MV-4-11 (cell line): ENCODE measurements around the gene DCBLD2.

ENCODE experiments used
- DNase-seq: peaks from one replicate; lab custom pipeline; 2025; lab: John Stamatoyannopoulos, UW

Gene DCBLD2

DNA sequence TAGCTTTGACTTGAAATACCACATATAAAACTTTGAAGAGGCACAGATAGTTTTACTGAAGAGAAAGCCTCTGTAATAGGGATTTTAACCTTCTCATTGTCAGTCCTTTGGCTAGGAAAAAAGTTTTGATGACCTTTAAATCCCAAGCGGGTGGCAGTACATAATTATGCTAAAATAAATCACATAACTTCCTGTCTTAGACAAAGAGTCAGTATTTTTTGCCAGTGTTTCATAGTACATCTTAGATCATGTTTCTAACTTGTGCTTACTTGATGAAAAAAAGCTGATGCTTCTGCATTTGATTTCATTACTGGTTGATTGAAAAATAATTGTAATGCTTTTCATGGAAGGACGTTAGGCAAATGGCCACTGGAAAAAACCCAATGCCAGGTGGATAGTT lies 132.5 kb downstream of the DCBLD2 start:
- DNase-seq, result no peak

DNA sequence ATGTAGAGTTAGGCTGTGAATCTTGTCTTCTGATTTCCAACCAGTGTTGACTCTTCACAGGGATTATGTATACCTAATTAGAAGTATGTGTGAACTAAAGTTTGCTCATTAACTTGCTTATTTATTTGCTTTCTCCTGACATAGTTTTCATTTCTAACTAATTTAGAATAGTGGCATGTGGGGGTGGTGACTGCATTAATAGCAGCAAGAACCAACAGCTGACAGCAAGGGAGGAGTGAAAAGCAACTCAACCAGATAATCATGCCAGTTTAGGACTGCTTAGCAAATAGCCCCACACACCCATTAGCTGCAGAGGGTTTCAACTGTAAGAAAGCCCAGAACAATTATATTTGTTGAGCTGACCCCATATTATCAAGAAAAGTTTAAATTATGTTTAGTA lies 134.6 kb downstream of the DCBLD2 start:
- DNase-seq, result no peak

DNA sequence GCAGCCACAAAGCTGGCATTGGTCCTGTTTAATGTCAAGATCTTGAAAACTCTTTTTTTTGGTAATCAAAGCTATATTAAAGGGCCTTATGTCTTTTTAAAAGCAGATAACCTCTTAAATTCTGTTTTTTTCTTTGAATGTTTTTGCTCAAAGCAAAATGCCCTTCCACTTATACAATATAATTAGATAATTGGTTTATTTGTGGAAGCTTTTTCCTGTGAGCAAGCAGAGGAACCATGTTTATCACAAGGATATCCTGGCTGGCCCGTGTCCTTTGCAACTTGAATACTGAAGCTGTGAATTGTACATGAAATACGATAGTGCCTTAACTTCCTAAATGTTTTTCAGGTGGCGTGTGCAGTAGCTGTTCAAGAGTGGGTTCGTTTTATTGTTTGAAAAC lies 135.8 kb downstream of the DCBLD2 start:
- no peak for DNase-seq

DNA sequence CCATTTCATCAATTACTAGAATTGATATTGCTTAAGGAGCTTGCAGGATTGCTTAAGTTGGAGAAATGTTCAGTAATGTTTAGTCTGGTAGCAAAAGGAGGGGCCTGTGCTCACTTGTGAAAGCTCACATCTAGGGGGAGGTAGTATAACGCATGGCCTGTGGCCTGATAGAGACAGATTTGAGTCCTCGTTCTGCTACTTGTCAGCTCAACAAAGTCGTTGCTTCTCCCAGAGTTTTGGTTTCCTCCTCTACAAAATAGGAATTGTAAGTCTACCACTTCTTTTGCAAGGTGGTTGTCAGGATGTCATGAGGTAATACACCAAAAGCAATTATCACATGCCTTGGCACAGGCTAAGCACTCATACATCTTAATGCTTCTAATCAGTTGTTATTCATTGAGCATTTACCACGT lies 137.0 kb downstream of the DCBLD2 start:
- DNase-seq, result peak; percentile 72

DNA sequence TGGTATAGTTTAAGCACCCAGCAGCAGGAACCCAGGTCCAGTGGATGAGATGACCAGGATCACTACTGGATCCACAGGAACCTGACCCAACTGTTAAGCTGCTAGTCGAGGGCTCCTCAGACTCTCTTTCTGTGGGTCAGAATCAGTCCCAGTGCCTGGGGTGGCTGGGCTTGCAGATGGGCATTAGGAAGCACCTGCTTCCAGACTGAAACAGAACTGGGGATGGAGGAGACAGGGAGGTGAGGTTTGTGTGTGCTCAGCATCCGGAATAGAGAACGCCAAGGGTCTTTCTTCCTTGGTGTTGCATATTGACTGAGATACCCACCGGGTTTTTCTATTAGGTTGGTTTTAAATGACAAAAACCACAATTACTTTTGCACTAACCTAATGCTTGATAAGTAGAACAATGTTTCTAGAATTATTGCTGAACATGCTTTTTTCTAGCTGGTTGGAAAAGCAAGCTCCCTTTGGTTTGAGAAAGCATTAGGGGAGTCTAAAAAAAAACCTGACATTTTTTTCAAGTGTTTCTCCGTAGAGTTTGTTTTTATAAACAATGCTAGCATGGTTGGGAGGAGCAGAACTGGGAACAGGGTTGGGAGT lies 137.6 kb downstream of the DCBLD2 start:
- no peak for DNase-seq

DNA sequence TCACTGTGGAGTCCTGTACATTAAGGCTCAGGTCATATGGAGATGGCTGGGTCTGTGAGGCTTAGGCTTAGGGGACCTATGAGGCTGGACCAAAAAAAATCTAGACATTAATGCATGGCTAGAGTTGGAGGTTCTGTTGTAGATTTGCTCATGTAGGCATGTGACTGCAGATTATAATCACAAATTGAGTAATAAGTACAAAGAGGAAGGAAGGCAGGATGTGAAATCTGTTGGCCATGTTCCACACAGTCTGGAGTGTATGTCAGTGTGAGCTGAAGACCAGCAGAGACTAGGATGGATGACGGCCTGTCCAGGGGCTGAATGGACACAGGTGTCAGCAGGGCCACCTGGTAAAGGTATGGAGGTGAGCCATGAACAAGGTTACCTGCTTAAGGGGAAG lies 138.4 kb downstream of the DCBLD2 start, which contains the start of gene ST3GAL6:
Gene ST3GAL6, plus strand, starts transcription at position 265 of the 400 bp plus-strand sequence. CDS start 5,101 bp downstream, outside the sequence.
- peak; percentile 87 for DNase-seq

DNA sequence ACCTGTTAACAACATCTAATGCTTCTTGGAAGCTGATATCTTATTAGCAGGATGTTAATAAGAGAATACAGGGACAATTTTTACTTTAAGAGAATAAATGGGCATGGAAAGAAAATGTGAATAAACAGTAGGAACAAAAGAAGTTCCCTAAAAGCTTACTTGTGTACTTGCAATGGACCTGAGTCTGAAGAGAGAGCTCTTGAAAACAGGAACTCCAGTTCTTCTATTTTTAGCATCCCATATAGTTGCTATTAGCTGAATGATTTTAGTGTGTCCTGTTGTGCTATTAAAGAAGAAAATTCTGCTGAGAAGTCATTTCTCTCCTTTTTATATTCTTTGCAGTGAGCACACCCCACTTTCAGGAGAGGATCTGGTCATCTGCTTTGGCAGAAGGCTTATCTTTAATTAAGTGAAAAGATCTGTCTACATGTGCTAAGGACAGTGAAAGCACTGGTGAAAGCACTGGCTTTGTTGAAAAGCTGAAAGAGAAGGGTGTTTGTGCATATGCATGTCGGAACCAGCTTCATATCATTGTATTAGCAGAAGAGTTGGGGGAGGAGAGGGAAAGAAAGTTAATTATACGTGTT lies 139.8 kb downstream of the DCBLD2 start:
- peak; percentile 84 for DNase-seq

DNA sequence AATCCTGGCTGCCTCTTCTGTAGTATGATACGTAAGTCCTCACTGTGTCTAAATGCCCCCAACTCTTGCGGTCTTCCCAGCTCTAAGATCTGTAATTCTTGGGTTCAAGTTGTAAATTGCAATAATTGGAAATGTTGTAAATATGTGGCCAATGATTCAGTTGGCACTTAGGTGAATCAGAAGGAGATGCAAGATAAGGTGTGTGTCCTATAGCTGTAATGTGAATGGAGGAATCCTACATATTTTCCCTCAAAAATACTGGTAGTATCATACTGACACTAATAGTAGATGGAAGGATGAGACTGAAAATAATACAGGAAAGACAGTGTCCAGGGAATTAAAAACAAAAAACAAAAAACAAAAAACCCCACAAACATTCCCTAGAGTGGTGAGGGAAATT lies 141.9 kb downstream of the DCBLD2 start:
- DNase-seq, result no peak

DNA sequence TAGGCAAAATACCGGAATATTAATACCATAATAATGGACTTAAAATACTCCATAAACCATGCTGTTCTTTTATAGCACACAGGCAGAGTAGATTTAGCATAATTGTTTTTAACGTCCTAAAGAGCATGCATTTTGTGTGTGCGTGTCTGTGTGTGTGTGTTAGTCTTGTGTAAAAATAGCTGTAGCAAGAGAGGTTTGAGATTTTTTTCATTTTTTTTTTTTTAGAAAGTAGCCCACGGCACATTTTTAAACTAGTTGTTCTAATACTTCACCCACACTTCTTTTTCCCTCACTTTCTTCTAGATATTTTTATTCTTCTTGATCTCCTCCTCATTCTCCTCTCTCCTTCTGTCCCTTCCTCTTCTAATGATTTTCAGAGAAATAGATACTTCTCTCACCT lies 145.9 kb downstream of the DCBLD2 start:
- DNase-seq, result no peak

DNA sequence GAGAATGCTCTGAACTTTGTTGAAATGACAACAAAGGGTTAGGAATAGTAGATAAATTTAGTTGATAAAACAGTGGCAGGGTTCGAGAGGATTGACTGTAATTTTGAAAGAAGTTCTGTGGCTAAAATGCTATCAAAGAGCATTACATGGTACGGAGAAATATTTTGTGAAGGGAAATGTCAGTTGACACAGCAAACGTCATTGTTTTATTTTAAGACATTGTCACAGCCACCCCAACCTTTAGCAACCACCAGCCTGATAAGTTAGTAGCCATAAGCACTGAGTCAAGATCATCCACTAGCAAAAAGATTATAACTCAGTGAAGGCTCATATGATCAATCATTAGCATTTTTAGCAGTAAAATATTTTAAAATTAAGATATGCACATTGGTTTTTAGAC lies 147.0 kb downstream of the DCBLD2 start:
- DNase-seq, result no peak

DNA sequence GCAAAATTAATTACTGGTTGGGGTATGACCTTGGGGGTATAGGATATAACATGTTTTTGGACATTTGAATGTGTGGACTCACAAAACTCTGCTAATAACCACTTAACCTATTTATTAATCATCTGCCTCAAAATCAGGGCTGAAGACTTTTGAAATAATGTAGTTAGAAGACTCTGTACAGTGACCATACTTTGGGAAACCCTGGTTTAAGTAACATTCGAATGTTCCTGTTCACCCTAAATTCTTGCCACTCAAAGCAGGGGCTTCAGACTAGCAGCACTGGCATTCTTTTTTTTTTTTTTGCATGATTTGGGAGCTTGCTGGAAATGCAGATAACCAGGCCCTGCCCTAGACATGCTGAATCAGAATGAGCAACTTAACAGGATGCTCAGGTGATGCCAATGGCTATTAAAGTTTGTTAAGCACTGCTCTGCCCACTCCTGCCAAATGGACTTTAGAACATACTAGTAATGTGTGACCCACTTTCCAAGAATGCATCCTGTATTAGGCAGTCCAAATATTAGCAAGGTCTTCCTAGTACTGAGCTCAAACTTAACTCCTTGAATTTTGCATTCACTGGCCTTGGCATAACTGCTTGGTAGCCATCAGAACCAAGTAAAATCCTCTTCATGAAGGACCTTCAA lies 151.1 kb downstream of the DCBLD2 start:
- no peak for DNase-seq

DNA sequence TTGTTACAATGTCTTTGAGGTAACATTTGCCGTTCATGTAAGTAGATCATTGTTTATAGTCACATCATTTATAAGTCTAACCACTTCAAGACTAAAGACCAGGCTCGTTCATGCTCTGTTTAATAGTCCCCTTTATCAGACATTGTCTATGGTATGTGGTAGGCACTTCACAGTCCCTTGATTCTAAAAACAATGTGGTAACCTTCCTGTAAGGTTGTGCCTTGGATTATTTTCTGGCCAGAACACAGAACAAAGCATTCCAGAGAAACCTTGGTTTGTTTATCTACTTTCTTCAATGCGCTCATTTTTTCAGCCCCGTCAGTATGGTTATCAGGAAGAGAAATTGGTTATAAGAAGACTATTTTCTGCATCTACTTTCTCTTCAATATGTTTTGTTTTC lies 154.6 kb downstream of the DCBLD2 start:
- no peak for DNase-seq

DNA sequence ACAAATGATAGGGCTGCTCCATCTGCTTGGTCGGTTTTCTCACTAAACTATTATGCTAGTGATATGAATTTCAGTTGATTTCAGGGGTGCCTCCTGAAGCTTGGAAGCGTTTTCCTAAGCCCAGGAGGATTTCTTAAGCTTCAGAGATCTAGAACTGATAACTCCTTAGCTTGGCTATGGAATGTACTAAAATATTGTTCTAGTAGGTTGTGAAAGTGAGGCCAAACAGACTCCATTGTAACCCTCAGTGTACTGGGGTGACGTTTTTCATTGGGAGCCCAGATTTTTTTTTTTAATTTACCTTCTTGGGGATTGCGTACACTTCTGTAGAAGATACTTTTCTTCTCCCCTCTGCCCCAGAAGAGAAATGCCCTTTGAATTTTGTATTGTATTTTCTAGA lies 155.4 kb downstream of the DCBLD2 start:
- DNase-seq, result no peak
